SK-N-SH treated with all-trans-retinoic acid at 6 μM for 48 hours (cell line): Measurements from ENCODE around the gene HEPN1.

Experiments used
- ATAC-seq: fragments of 200-7000 bp; cut with Tn5 transposase; 3 replicates; pipeline ENCODE4 v1.9.1; 2020; ENCODE audit warnings: mild to moderate bottlenecking, moderate library complexity
- ARNTL ChIP-seq: fragments of 450-650 bp; formaldehyde crosslinking; IDR thresholded peaks from 2 replicates; pipeline ENCODE4 v1.5.0; 2020; ENCODE audit warnings: low read depth, mild to moderate bottlenecking, moderate library complexity, borderline replicate concordance
- BACH2 ChIP-seq: fragments of 250-450 bp; sonication (Bioruptor Pico); IDR thresholded peaks from 2 replicates; pipeline ENCODE4 v1.9.0; 2021; ENCODE audit warnings: mild to moderate bottlenecking, borderline replicate concordance
- CSDC2 ChIP-seq: fragments of 250-450 bp; sonication (Bioruptor Pico); IDR thresholded peaks from 2 replicates; pipeline ENCODE4 v1.5.0; 2020; ENCODE audit warnings: mild to moderate bottlenecking, moderate library complexity
- ESRRG ChIP-seq: fragments of 250-450 bp; sonication (Bioruptor Pico); IDR thresholded peaks from 2 replicates; pipeline ENCODE4 v1.6.1; 2021; ENCODE audit warnings: mild to moderate bottlenecking
- GLIS3 ChIP-seq: fragments of 250-450 bp; sonication (Bioruptor Pico); IDR thresholded peaks from 2 replicates; pipeline ENCODE4 v1.5.0; 2020; ENCODE audit warnings: mild to moderate bottlenecking, moderate library complexity
- ISL1 ChIP-seq: fragments of 250-450 bp; sonication (Bioruptor Pico); IDR thresholded peaks from 2 replicates; pipeline ENCODE4 v2.1.2; 2022; ENCODE audit warnings: mild to moderate bottlenecking, moderate library complexity
- OSR1 ChIP-seq: fragments of 250-450 bp; sonication (Bioruptor Pico); IDR thresholded peaks from 2 replicates; pipeline ENCODE4 v1.8.0; 2022; ENCODE audit warnings: moderate library complexity, mild to moderate bottlenecking, inconsistent platforms
- PATZ1 ChIP-seq: fragments of 250-450 bp; sonication (Bioruptor Pico); IDR thresholded peaks from 2 replicates; pipeline ENCODE4 v1.8.0; 2020; ENCODE audit warnings: mild to moderate bottlenecking, moderate library complexity, borderline replicate concordance
- PPARA ChIP-seq: fragments of 250-450 bp; sonication (Bioruptor Pico); IDR thresholded peaks from 2 replicates; pipeline ENCODE4 v1.5.0; 2020; ENCODE audit warnings: mild to moderate bottlenecking, borderline replicate concordance
- RARB ChIP-seq: fragments of 250-450 bp; sonication (Bioruptor Pico); IDR thresholded peaks from 2 replicates; pipeline ENCODE4 v1.8.0; 2021; ENCODE audit warnings: mild to moderate bottlenecking, moderate library complexity
- SNAI2 ChIP-seq: fragments of 250-450 bp; sonication (Bioruptor Pico); IDR thresholded peaks from 2 replicates; pipeline ENCODE4 v1.5.0; 2020; ENCODE audit warnings: mild to moderate bottlenecking, moderate library complexity
- TCF4 ChIP-seq: fragments of 250-450 bp; sonication (Bioruptor Pico); IDR thresholded peaks from 2 replicates; pipeline ENCODE4 v1.8.0; 2021; ENCODE audit warnings: mild to moderate bottlenecking, moderate library complexity, borderline replicate concordance
- TOX ChIP-seq: fragments of 250-450 bp; sonication (Bioruptor Pico); IDR thresholded peaks from 2 replicates; pipeline ENCODE4 v1.8.0; 2021; ENCODE audit warnings: mild to moderate bottlenecking, moderate library complexity, borderline replicate concordance
- ZC3H10 ChIP-seq: fragments of 250-450 bp; sonication (Bioruptor Pico); IDR thresholded peaks from 2 replicates; pipeline ENCODE4 v1.5.1; 2021; ENCODE audit warnings: mild to moderate bottlenecking, moderate library complexity
- ZFP3 ChIP-seq: fragments of 250-450 bp; sonication (Bioruptor Pico); IDR thresholded peaks from 2 replicates; pipeline ENCODE4 v1.5.0; 2020; ENCODE audit warnings: mild to moderate bottlenecking, moderate library complexity
- ZFP30 ChIP-seq: fragments of 450-650 bp; formaldehyde crosslinking; IDR thresholded peaks from 2 replicates; pipeline ENCODE4 v1.5.0; 2022; ENCODE audit warnings: mild to moderate bottlenecking, moderate library complexity
- ZNF565 ChIP-seq: fragments of 450-650 bp; formaldehyde crosslinking; conservative IDR thresholded peaks from 2 replicates; pipeline ENCODE4 v1.5.0; 2020; ENCODE audit warnings: low read depth, mild to moderate bottlenecking, moderate library complexity
- ZNF70 ChIP-seq: fragments of 450-650 bp; formaldehyde crosslinking; IDR thresholded peaks from 2 replicates; pipeline ENCODE4 v1.5.0; 2020; ENCODE audit warnings: mild to moderate bottlenecking, moderate library complexity
- ZNF8 ChIP-seq: fragments of 450-650 bp; formaldehyde crosslinking; IDR thresholded peaks from 2 replicates; pipeline ENCODE4 v1.5.0; 2020; ENCODE audit warnings: mild to moderate bottlenecking, moderate library complexity
- TF ChIP-seq, protein P1 (sequence below): fragments of 250-450 bp; sonication (Bioruptor Pico); IDR thresholded peaks from 2 replicates; pipeline ENCODE4 v1.8.0; 2021; ENCODE audit warnings: low read depth, mild to moderate bottlenecking, moderate library complexity, borderline replicate concordance
- TF ChIP-seq, protein P2 (sequence below): fragments of 250-450 bp; sonication (Bioruptor Pico); IDR thresholded peaks from 2 replicates; pipeline ENCODE4 v1.5.1; 2021; ENCODE audit warnings: mild to moderate bottlenecking, moderate library complexity
- TF ChIP-seq, protein P3 (sequence below): fragments of 250-450 bp; sonication (Bioruptor Pico); IDR thresholded peaks from 2 replicates; pipeline ENCODE4 v1.5.1; 2020; ENCODE audit warnings: low read depth, mild to moderate bottlenecking, moderate library complexity

The HEPN1 gene

DNA sequence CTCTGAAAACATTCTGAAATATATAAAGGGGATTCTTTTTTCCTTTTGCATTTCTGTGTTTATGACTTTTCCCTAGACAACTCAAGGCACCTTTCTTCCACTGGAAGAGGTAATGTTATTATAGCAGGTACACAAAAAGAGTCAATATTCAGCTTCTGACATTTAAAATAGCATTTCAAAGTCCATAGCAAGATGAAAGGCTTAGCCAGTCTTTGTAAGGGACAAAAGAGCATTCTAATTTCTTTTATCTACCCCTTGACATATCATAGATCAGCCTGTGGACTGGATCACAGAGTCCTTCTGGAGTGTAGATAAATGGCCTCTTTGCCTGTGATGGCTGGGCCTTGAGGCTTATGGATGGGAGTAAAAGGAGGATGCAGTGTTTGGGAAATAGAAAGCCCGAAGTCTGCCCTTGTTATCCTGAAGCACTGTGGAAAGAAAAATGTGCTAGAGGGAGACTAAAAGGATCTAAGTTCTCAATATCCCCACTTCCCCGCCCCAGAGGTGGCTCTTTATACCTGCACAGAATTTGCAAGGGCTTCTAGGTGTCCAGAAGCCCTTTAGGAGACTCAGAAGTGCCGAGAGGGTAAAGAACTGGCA, 18.4 kb downstream of the HEPN1 start:
- no peak for ATAC-seq
- TF ChIP-seq, protein P1, sequence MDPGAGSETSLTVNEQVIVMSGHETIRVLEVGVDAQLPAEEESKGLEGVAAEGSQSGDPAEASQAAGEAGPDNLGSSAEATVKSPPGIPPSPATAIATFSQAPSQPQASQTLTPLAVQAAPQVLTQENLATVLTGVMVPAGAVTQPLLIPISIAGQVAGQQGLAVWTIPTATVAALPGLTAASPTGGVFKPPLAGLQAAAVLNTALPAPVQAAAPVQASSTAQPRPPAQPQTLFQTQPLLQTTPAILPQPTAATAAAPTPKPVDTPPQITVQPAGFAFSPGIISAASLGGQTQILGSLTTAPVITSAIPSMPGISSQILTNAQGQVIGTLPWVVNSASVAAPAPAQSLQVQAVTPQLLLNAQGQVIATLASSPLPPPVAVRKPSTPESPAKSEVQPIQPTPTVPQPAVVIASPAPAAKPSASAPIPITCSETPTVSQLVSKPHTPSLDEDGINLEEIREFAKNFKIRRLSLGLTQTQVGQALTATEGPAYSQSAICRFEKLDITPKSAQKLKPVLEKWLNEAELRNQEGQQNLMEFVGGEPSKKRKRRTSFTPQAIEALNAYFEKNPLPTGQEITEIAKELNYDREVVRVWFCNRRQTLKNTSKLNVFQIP (CRISPR knock-in tag) = no peak
- no peak for TF ChIP-seq ZNF8 (CRISPR knock-in tag)
- no peak for TF ChIP-seq CSDC2 (CRISPR knock-in tag)
- TF ChIP-seq OSR1 (CRISPR knock-in tag) = no peak
- no peak for TF ChIP-seq TOX (CRISPR knock-in tag)
- no peak for TF ChIP-seq ARNTL (CRISPR knock-in tag)
- TF ChIP-seq ZNF565 = no peak
- TF ChIP-seq ZNF70 (CRISPR knock-in tag) = no peak
- TF ChIP-seq GLIS3 (CRISPR knock-in tag) = no peak
- no peak for TF ChIP-seq ESRRG (CRISPR knock-in tag)
- TF ChIP-seq, protein P2, sequence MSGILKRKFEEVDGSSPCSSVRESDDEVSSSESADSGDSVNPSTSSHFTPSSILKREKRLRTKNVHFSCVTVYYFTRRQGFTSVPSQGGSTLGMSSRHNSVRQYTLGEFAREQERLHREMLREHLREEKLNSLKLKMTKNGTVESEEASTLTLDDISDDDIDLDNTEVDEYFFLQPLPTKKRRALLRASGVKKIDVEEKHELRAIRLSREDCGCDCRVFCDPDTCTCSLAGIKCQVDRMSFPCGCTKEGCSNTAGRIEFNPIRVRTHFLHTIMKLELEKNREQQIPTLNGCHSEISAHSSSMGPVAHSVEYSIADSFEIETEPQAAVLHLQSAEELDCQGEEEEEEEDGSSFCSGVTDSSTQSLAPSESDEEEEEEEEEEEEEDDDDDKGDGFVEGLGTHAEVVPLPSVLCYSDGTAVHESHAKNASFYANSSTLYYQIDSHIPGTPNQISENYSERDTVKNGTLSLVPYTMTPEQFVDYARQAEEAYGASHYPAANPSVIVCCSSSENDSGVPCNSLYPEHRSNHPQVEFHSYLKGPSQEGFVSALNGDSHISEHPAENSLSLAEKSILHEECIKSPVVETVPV = no peak
- TF ChIP-seq RARB (CRISPR knock-in tag) = no peak
- no peak for TF ChIP-seq PATZ1
- TF ChIP-seq PPARA = no peak
- no peak for TF ChIP-seq ZC3H10
- no peak for TF ChIP-seq SNAI2 (CRISPR knock-in tag)
- TF ChIP-seq, protein P3, sequence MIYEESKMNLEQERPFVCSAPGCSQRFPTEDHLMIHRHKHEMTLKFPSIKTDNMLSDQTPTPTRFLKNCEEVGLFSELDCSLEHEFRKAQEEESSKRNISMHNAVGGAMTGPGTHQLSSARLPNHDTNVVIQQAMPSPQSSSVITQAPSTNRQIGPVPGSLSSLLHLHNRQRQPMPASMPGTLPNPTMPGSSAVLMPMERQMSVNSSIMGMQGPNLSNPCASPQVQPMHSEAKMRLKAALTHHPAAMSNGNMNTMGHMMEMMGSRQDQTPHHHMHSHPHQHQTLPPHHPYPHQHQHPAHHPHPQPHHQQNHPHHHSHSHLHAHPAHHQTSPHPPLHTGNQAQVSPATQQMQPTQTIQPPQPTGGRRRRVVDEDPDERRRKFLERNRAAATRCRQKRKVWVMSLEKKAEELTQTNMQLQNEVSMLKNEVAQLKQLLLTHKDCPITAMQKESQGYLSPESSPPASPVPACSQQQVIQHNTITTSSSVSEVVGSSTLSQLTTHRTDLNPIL (CRISPR knock-in tag) = no peak

GRCh38 chr11:124938206-124938765, 19.2 kb downstream of the HEPN1 start:
- TF ChIP-seq CSDC2 (CRISPR knock-in tag) (no peak), ZC3H10 (no peak), TCF4 (CRISPR knock-in tag) (no peak), BACH2 (CRISPR knock-in tag) (no peak)
- ATAC-seq = no peak

GRCh38 chr11:124938970-124939369, 19.9 kb downstream of the HEPN1 start:
- TF ChIP-seq, protein P3 (CRISPR knock-in tag) = no peak
- TF ChIP-seq SNAI2 (CRISPR knock-in tag) = no peak
- TF ChIP-seq PPARA = no peak
- no peak for TF ChIP-seq PATZ1
- no peak for TF ChIP-seq TCF4 (CRISPR knock-in tag)
- TF ChIP-seq BACH2 (CRISPR knock-in tag) = no peak
- no peak for TF ChIP-seq ZNF70 (CRISPR knock-in tag)
- TF ChIP-seq CSDC2 (CRISPR knock-in tag) = no peak
- TF ChIP-seq, protein P1 (CRISPR knock-in tag) = no peak
- no peak for TF ChIP-seq GLIS3 (CRISPR knock-in tag)
- TF ChIP-seq ZFP30 (CRISPR knock-in tag) = no peak
- no peak for TF ChIP-seq ISL1
- TF ChIP-seq ZFP3 (CRISPR knock-in tag) = no peak
- no peak for TF ChIP-seq ZNF565
- no peak for TF ChIP-seq TOX (CRISPR knock-in tag)
- no peak for ATAC-seq
